IMR-90 (cell line): Measurements from ENCODE around the gene ABCG4. TPM values are rescaled to one million over a fixed set of nuclear protein-coding genes. Genes with fewer than 3 reads are reported as not detected.
A peak's percentile ranks its signal among the peaks of the same experiment; 100 is the strongest.

Experiments
- ATAC-seq: fragments of 200-7000 bp; cut with Tn5 transposase; 2 replicates; pipeline ENCODE4 v1.9.1; 2020; ENCODE audit warnings: low read depth, mild to moderate bottlenecking, moderate library complexity
- BruUV-seq: library from RNA; stranded (reverse); fragments of 400-500 nt; replicated peaks from 2 replicates; lab custom pipeline; 2021; lab: Mats Ljungman, UMichigan
- CTCF ChIA-PET: fragments of 300-600 bp; formaldehyde crosslinking; extraction: SDS; loops from one replicate; lab custom pipeline; 2021; ENCODE audit warnings: antibody characterized with exemption; lab: Yijun Ruan, JAX
- POLR2A ChIA-PET: fragments of 300-600 bp; sonication (Branson Sonifier 250); formaldehyde crosslinking; loops from one replicate; lab custom pipeline; 2022; ENCODE audit warnings: antibody characterized with exemption; ENCODE audit not compliant: unreplicated experiment; lab: Charles Lee
- DNase-seq: peaks from one replicate; pipeline ENCODE4 v3.0.0; 2013
- H2AFZ ChIP-seq: replicated peaks from 2 replicates; pipeline ENCODE3; 2013; ENCODE audit warnings: low read length, mild to moderate bottlenecking; ENCODE audit not compliant: poor library complexity
- H2AK5ac ChIP-seq: 2 replicates; pipeline ENCODE4 v1.6.1; 2013; ENCODE audit warnings: low read depth, low read length, inconsistent platforms
- H2AK9ac ChIP-seq: replicated peaks from 2 replicates; pipeline ENCODE3; 2013; ENCODE audit warnings: mild to moderate bottlenecking, low read depth, low read length, moderate library complexity; ENCODE audit not compliant: poor library complexity
- H2BK120ac ChIP-seq: 2 replicates; pipeline ENCODE4 v1.6.1; 2013; ENCODE audit warnings: low read depth, low read length, inconsistent platforms
- H2BK15ac ChIP-seq: 3 replicates; pipeline ENCODE4 v1.6.1; 2013; ENCODE audit warnings: low read depth, low read length, inconsistent platforms
- H2BK20ac ChIP-seq: 2 replicates; pipeline ENCODE4 v1.6.1; 2013; ENCODE audit warnings: low read depth, mild to moderate bottlenecking, inconsistent platforms, low read length, moderate library complexity
- H2BK5ac ChIP-seq: 2 replicates; pipeline ENCODE4 v1.6.1; 2013; ENCODE audit warnings: mild to moderate bottlenecking, low read depth, low read length, inconsistent platforms; ENCODE audit not compliant: poor library complexity, severe bottlenecking
- H3K14ac ChIP-seq: replicated peaks from 2 replicates; pipeline ENCODE4 v1.6.1; 2013; ENCODE audit warnings: low read depth, low read length, inconsistent platforms
- H3K18ac ChIP-seq: 2 replicates; pipeline ENCODE4 v1.6.1; 2013; ENCODE audit warnings: low read depth, low read length, control low read depth
- H3K23ac ChIP-seq: 2 replicates; pipeline ENCODE4 v1.6.1; 2013; ENCODE audit warnings: low read depth, low read length, inconsistent platforms
- H3K27ac ChIP-seq: 2 replicates; pipeline ENCODE4 v1.5.1; 2013; ENCODE audit warnings: mild to moderate bottlenecking, control low read depth, low read length; ENCODE audit not compliant: insufficient read depth
- H3K27me3 ChIP-seq: 2 replicates; pipeline ENCODE4 v1.6.1; 2013; ENCODE audit warnings: low read length; ENCODE audit not compliant: control insufficient read depth, insufficient read depth
- H3K36me3 ChIP-seq: 2 replicates; pipeline ENCODE4 v1.6.1; 2013; ENCODE audit warnings: low read length, mixed read lengths; ENCODE audit not compliant: control insufficient read depth, insufficient read depth
- H3K4ac ChIP-seq: 2 replicates; pipeline ENCODE4 v1.6.1; 2013; ENCODE audit warnings: low read depth, low read length, inconsistent platforms
- H3K4me1 ChIP-seq: 2 replicates; pipeline ENCODE4 v1.6.1; 2013; ENCODE audit warnings: low read length, mixed read lengths; ENCODE audit not compliant: control insufficient read depth, insufficient read depth
- H3K4me2 ChIP-seq: 2 replicates; pipeline ENCODE4 v1.6.1; 2013; ENCODE audit warnings: low read depth, mild to moderate bottlenecking, control low read depth, low read length, moderate library complexity
- H3K4me3 ChIP-seq: 2 replicates; pipeline ENCODE4 v1.5.1; 2013; ENCODE audit warnings: low read depth, mild to moderate bottlenecking, control low read depth, low read length, moderate library complexity; ENCODE audit not compliant: insufficient read depth
- H3K56ac ChIP-seq: 2 replicates; pipeline ENCODE4 v1.6.1; 2013; ENCODE audit warnings: low read length, inconsistent platforms; ENCODE audit not compliant: insufficient read depth; ENCODE audit errors: extremely low read depth
- H3K79me1 ChIP-seq, 2 experiments: 2 replicates each; pipeline ENCODE4 v1.6.1; 2013; ENCODE audit warnings: low read length in 2 of 2, inconsistent platforms in 1 of 2, low read depth in 1 of 2
- H3K9ac ChIP-seq: 2 replicates; pipeline ENCODE4 v1.6.1; 2013; ENCODE audit warnings: low read depth, low read length, control low read depth
- H3K9me1 ChIP-seq: 2 replicates; pipeline ENCODE4 v1.6.1; 2013; ENCODE audit warnings: low read length, inconsistent platforms; ENCODE audit not compliant: insufficient read depth
- H3K9me3 ChIP-seq: 2 replicates; pipeline ENCODE4 v1.6.1; 2013; ENCODE audit warnings: low read length; ENCODE audit not compliant: control insufficient read depth, insufficient read depth
- H4K20me1 ChIP-seq: 2 replicates; pipeline ENCODE4 v1.6.1; 2013; ENCODE audit warnings: low read length, inconsistent platforms; ENCODE audit not compliant: insufficient read depth
- H4K5ac ChIP-seq: 2 replicates; pipeline ENCODE4 v1.6.1; 2013; ENCODE audit warnings: mild to moderate bottlenecking, low read depth, low read length, control low read depth
- H4K8ac ChIP-seq, 2 experiments: 2 replicates each; pipeline ENCODE4 v1.6.1; 2013; ENCODE audit warnings: low read depth in 2 of 2, low read length in 2 of 2, control low read depth in 1 of 2, inconsistent platforms in 1 of 2
- H4K91ac ChIP-seq: 2 replicates; pipeline ENCODE4 v1.6.1; 2013; ENCODE audit warnings: low read depth, low read length, inconsistent platforms; ENCODE audit not compliant: insufficient read depth
- BHLHE40 ChIP-seq: fragments of 150-350 bp; IDR thresholded peaks from 2 replicates; pipeline ENCODE4 v1.6.1; 2016; ENCODE audit warnings: mild to moderate bottlenecking, low read depth, low read length
- CEBPB ChIP-seq: IDR thresholded peaks from 2 replicates; pipeline ENCODE4 v1.6.1; 2012; ENCODE audit warnings: low read depth, low read length, improper control_type of control experiment
- USF2 ChIP-seq: fragments of 150-350 bp; IDR thresholded peaks from 2 replicates; pipeline ENCODE4 v1.6.1; 2017; ENCODE audit warnings: mild to moderate bottlenecking, antibody characterized with exemption, low read length, low read depth
- WGBS, 2 experiments: methylation state at CpG; one replicate each; pipeline versions ENCODE4 v1.1.5 to v1.1.7; 2013; ENCODE audit warnings: missing lambda C conversion rate in 2 of 2; ENCODE audit not compliant: insufficient read length in 1 of 2; ENCODE audit errors: extremely low coverage in 2 of 2; 5-methylcytosine and 5-hydroxymethylcytosine counted together
- dilution Hi-C: fragments of 300-500 bp; cut with HindIII; formaldehyde crosslinking; loops from one replicate; pipeline ENCODE4 v1.14.3; 2018; ENCODE audit warnings: low sequenced_read_pairs; ENCODE audit not compliant: unreplicated experiment
- in situ Hi-C: fragments of 300-500 bp; cut with MboI; formaldehyde crosslinking; loops from 3 replicates; pipeline ENCODE4 v1.14.3; 2019; ENCODE audit warnings: low sequenced_read_pairs, inconsistent platforms, mixed read lengths
- intact Hi-C: fragments of 100-400 bp; cut with micrococcal nuclease; formaldehyde crosslinking; loops from 2 replicates; pipeline ENCODE4 v1.10.0; 2022
- polyA plus RNA-seq, 3 experiments: library from polyadenylated mRNA; depleted of rRNA; stranded (reverse); fragments of >200 nt; gene quantifications; 2 replicates each; pipeline ENCODE4 v1.2.3, GENCODE V29; 2012; ENCODE audit warnings: low replicate concordance in 1 of 3
- total RNA-seq: library from RNA; depleted of rRNA; stranded (reverse); fragments of >200 nt; gene quantifications from 2 replicates; pipeline ENCODE4 v1.2.3, GENCODE V29; 2012

ABCG4 gene
- total and polyA plus RNA-seq, 2 of the 4 experiments (the other 2 are of a cell fraction) = under 0.01 to 0.26 TPM

GRCh38 chr11:119109843-119110242 is 39.0 kb upstream of the ABCG4 start:
- no peak overlapping the region for H2BK20ac ChIP-seq
- H2AK5ac ChIP-seq = no peak overlapping the region
- DNase-seq (no peak), ATAC-seq (no peak)
- H2AK9ac ChIP-seq = peak overlapping the region; percentile 21
- no TSS peak for BruUV-seq
- H3K18ac ChIP-seq = no peak overlapping the region
- H3K79me1 ChIP-seq = peaks cover 21 to 47% of the 10 kb centered on the region in 2 experiments
- WGBS, 2 experiments = no CpG with 5 or more reads among the region's 3 CpGs
- peaks cover 29% of the 10 kb centered on the region for H3K36me3 ChIP-seq
- TF ChIP-seq USF2 (0 out of 2 replicates have a peak, but pooled peaks have one; percentile 7), BHLHE40 (no peak), CEBPB (no peak)
- no peak overlapping the region for H4K5ac ChIP-seq
- H2AFZ ChIP-seq = no peak overlapping the region
- peaks cover 4% of the 10 kb centered on the region; the same call in 1 of the 2 replicates for H4K20me1 ChIP-seq
- intact Hi-C loops = loop anchor here (10.0 kb wide), 1 partner anchor 365 kb away; no protein-coding TSS in a partner anchor
- H3K23ac ChIP-seq = no peak overlapping the region
- H3K27ac ChIP-seq = no peak overlapping the region
- no peak overlapping the region for H3K9ac ChIP-seq
- H3K4ac ChIP-seq = no peak overlapping the region
- no peak overlapping the region for H3K14ac ChIP-seq
- peaks cover 9% of the 10 kb centered on the region for H3K4me1 ChIP-seq
- no peak overlapping the region for H4K91ac ChIP-seq
- dilution Hi-C loops = no loop called here
- no peaks in the 10 kb centered on the region for H3K27me3 ChIP-seq
- no peak overlapping the region for H2BK120ac ChIP-seq
- no peak overlapping the region for H3K56ac ChIP-seq
- ChIA-PET POLR2A (no interaction called here), CTCF (no interaction called here)
- in situ Hi-C loops = no loop called here
- no peaks in the 10 kb centered on the region for H3K9me3 ChIP-seq
- no peak overlapping the region for H2BK5ac ChIP-seq
- H4K8ac ChIP-seq = no peak overlapping the region
- no peak overlapping the region for H2BK15ac ChIP-seq
- H3K4me2 ChIP-seq = no peak overlapping the region
- H3K9me1 ChIP-seq = peaks cover 21% of the 10 kb centered on the region
- no peak overlapping the region for H3K4me3 ChIP-seq
